NCI-H460 (cell line): ENCODE measurements around the gene ITSN2. TPM values are rescaled to one million over a fixed set of nuclear protein-coding genes. Genes with fewer than 3 reads are reported as not detected.
"Not testable (repeated sequence)": the region's sequence is repeated elsewhere in the genome, so short reads cannot be mapped to it uniquely, and the experiment has no call there.

Source experiments
- DNase-seq: peaks from one replicate; pipeline ENCODE4 v3.0.0-alpha.2; 2016; ENCODE audit warnings: low read depth; ENCODE audit errors: extremely low read depth
- total RNA-seq: library from RNA; depleted of rRNA; stranded (reverse); fragments of >200 nt; shearing (Covaris generic); gene quantifications from 2 replicates; pipeline ENCODE4 v1.2.3, GENCODE V29; 2014

ITSN2 gene
- total RNA-seq, 1 experiment from 2014 or later: 29.0 TPM

DNA sequence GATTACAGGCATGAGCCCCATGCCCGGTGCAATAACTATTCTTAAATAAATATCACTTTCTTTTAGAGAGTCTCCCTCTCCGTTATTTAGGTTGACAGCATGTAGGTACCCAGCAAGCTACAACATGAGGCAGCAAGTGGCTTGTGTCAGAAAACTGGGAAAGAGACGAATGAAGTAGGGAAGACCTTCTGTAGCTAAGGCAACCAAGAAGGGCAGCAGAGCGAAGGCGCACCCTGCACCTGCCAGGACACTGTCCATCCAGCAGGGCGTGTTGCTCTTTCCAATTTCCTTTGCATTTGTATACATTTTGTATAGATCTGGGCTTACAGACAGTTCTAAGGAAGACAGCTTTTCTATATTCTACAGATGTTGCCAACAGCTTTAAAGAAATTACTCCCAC is 137.4 kb downstream of the ITSN2 start:
- DNase-seq: no peak

DNA sequence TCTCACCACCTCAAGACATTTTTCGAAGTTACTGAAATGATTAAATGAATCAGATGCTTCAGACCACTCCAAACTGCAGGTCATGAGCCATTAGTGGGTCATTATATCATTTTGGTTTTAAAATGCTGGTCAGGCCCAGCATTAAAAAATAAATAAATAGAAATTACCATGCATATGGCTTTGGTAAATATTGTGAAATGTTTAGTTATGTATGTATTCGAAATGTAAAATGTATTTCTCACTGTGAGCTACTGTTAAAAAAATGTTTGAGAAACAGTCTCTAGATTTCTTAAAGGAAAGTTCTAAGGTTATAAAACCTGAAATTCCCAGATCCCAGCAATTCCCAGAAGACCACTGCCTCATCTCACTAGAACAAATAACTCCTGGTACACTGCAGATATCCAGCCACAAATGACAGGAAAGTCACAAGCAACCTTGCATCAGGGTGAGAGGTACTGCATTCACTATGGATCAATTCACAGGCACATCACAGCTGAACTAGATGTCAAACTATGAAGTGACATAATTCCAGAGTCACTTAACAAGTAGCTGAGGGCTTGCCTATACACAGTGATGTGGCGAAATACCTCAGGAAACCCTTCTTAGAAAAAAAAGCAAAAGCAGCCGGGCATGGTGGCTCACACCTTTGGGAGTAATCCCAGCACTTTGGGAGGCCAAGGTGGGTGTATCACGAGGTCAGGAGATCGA is 138.8 kb downstream of the ITSN2 start:
- DNase-seq: no peak

- DNase-seq: no peak
Measured at GRCh38 chr2:24220554-24221291, 139.6 kb downstream of the ITSN2 start.

- no peak for DNase-seq
Measured at GRCh38 chr2:24214880-24215279, 145.5 kb downstream of the ITSN2 start.

GRCh38 chr2:24211408-24211807 is 148.9 kb downstream of the ITSN2 start:
- DNase-seq: no peak

GRCh38 chr2:24210723-24211122 is 149.6 kb downstream of the ITSN2 start:
- no peak for DNase-seq

GRCh38 chr2:24210106-24210455 is 150.3 kb downstream of the ITSN2 start:
- DNase-seq: no peak

DNA sequence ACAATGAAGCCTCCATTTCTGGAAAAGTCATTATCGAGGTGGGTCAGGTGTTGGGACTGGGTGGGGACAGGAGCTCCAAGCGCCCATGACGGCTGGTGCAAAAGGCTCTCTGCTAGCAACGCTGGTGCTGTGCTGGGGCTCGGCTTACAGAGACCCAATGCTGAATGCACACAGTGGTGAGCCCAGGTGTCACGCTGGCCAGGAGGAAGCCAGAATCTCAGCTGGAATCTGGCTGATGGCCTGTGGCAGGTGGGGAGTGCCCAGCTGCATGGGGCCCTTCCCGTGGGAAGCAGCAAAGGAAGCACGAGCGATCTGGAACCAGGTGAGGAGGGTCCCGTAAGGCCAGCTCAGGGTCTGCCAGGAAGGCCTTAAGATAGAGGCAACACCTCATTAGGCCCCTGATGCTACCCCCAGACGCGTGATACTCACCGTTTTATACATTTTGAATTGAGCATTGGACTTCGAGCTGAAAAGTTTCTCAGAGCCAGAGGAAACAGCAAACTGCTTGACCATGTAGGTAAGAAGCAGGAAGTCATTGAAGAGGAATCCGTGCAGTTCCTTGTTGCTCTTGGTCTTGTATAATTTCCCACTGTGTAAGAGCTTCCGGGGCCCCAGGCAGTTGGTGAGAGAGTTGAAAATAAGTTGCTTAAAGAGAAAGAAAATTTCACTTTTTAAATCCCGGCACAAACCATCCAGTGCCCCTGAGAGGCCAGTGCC is 150.8 kb downstream of the ITSN2 start:
- DNase-seq: no peak

DNA sequence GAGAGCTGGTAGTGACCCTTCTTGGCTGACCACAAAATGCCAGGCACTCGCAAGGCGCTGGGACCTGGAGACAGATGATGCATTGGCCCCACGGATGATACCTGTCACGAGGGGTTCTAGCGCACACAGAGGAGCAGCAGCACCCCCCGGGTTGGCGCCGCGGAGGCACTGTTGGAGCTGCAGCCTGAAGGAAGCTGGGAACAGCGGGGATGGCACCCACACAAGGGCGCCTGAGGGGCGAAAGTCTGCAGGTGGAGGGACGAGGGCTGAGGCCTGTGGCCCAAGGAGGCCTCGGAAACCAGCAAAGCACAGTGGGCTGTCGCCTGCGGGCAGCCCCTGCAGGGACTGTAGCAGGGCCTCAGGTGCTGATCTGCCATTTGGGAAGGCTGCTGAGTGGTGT is 151.8 kb downstream of the ITSN2 start:
- no peak for DNase-seq

DNA sequence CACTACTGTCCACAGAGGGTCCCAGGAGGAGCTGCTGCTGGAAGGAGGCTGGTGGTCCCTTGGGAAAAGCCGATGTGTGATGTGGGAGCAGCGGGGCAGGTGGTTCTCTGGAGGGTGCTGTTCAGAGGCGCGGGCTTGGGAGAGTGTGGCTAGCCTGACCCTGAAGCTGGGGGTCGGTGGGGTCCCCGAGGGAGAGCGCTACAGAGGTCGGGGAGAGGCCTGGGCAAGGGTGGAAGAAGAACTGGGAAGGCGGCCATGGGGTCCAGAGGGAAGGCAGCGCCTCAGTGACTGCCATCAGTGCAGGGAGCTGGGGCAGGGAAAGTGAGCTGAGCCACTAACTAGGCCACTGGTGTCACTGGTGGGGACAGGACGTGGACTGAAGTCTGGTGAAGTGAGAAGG is 153.0 kb downstream of the ITSN2 start:
- no peak for DNase-seq

DNA sequence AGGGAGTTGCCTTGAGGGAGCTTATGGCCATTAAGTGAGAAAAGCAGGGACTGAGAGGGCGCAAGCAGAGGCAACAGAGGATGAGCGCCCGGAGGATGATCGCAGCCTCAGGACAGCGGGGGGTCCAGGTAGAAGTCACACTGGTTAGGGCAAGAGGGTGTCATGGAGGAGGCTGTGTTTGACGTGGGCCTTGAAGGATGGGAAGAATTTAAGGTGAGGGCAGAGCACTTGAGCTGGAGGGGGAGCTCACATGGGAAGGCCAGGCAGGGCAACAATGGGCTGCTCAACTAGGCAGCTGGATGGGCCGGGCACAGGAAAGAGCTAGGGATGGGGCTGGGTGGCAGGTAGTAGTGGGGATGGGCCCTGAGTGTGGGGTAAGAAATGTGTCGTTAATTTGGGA is 153.6 kb downstream of the ITSN2 start:
- DNase-seq: no peak

GRCh38 chr2:24206242-24206641 is 154.1 kb downstream of the ITSN2 start:
- DNase-seq: no peak

- DNase-seq: no peak
Measured at GRCh38 chr2:24205131-24205530, 155.2 kb downstream of the ITSN2 start.

GRCh38 chr2:24204505-24204904 is 155.8 kb downstream of the ITSN2 start:
- no peak for DNase-seq

DNA sequence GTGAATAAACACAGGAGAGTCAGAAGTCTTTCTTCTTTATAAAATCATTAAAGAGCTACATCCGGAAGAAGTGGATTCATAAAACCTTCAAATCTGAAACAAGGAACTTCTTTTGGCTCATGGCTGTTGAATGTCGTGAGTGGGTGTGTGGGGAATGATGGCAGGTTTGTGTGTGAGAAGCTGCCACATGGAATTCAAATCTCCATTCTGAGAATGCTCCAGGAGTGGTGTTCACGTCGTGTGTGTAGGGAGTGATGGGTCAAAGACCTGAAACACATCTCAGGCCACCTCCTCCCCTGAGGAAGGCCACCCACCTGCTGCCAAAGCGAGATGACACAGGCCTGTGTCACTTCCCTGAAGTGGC is 156.6 kb downstream of the ITSN2 start:
- no peak for DNase-seq

DNA sequence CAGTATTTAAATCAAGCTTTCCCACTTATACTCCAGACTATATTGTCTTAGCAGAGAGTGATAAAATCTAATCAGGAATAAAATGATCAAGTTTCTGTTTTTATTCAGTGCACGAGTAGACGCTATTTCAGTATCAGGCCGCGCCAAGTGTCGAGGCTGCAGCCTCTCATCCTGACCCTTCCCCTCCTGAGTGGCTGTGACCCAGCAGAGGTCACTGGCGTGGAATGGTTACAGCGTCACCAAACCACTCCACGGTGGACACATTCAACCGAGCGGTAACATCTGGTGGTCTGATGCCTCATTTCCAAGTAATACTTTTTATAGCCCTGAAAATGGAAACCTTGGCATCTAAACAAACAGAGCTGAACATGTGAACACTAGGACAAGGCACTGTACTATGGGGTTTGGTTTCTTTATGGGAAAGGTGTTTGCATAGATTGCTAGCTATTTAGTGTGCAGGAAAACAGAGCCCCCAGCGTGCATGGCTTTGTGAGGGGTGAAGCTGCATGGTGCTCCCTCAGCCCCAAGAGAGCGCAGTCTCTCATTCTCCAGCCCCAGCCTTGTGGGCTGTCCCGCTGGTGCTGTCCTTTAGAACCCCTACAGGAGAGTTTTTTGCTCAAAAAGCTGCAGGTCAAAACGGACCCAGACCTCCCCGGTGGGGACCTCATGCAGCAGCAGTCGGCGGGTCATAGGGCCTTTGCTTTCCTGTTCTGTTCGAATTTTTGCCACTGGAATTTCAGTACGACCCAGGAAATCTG is 157.1 kb downstream of the ITSN2 start:
- DNase-seq: no peak

DNA sequence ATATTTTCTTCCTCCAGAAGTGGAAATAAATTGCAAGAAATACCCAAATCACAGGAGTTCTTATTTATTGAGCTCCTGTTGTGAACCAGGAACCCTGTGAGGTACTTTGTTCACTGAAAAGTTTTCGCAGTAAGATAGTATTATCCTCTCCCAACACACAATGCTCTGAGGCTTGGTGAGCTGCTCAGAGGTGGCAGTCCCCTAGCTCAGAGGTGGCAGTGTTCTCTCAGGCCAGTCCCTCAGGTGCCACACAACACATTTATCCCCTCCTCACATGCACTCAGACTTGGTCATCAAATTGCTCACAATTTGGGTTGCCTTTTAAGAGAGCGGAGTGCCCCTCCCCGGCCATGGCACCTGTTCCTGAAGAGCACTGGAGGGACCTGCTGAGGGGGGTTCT is 159.5 kb downstream of the ITSN2 start:
- no peak for DNase-seq

DNA sequence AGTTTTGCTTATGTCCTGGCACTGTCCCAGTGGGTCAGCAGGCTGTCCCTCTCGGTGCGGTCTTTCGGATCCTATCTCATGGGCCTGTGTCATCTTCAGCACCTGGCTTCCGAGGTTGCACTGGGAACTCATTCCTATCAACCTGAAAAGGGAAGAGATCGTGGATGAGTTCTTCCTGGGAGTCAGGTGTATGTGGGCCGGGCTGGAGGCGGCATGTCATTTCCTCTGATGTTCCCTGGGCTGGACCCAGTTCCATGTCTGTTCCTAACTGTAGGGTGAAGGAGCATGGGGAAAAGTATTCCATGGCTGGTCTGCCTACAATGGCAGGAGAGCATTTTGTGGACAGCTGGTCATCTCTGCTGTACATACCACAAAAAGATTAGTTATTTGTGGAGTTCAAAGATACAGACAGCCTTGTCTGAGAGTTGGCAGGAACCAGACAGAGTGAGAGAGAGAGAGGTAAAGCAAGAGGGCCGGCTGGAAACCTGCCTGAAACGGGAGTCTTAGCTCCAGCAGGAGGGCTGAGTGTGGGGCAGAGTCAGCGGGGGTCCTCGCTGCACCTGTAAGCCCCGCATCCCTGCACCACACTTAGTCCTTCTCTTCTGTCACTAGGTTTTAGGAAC is 160.3 kb downstream of the ITSN2 start:
- no peak for DNase-seq

DNA sequence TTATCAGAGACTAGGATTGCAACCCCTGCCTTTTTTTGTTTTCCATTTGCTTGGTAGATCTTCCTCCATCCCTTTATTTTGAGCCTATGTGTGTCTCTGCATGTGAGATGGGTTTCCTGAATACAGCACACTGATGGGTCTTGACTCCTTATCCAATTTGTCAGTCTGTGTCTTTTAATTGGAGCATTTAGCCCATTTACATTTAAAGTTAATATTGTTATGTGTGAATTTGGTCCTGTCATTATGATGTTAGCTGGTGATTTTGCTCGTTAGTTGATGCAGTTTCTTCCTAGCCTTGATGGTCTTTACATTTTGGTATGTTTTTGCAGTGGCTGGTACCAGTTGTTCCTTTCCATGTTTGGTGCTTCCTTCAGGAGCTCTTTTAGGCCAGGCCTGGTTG is 163.1 kb downstream of the ITSN2 start:
- not testable (repeated sequence) for DNase-seq

DNA sequence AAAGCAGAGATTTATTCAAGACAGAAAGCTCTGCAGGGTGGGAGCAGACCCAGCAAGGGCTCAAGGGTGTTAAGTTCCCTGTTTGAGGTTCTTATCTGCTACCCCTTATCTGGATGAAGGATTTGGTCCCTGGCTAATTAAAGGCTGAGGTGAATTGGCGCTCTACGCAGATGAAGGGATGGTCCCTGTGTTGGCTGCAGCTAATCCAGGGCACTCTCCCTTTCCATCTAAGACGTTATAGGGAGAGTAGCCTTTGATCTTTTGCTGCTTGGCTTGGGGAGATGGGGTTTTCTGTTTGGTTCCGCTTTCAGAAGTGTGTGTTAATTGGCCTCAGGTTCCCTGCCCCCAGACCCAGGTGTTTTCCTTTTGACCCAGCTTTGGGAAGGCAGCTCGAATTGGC is 168.5 kb downstream of the ITSN2 start:
- no peak for DNase-seq

- DNase-seq: no peak
Measured at GRCh38 chr2:24191156-24191555, 169.2 kb downstream of the ITSN2 start.
